ENCODE measurements around the gene RNF126. TPM values are rescaled to one million over a fixed set of nuclear protein-coding genes. Genes with fewer than 3 reads are reported as not detected.
"Not testable (repeated sequence)": the region's sequence is repeated elsewhere in the genome, so short reads cannot be mapped to it uniquely, and the experiment has no call there.

Gene RNF126
- total and polyA plus RNA-seq, 12 donors, result 20.3 to 46.1 (median 25.0) TPM

DNA sequence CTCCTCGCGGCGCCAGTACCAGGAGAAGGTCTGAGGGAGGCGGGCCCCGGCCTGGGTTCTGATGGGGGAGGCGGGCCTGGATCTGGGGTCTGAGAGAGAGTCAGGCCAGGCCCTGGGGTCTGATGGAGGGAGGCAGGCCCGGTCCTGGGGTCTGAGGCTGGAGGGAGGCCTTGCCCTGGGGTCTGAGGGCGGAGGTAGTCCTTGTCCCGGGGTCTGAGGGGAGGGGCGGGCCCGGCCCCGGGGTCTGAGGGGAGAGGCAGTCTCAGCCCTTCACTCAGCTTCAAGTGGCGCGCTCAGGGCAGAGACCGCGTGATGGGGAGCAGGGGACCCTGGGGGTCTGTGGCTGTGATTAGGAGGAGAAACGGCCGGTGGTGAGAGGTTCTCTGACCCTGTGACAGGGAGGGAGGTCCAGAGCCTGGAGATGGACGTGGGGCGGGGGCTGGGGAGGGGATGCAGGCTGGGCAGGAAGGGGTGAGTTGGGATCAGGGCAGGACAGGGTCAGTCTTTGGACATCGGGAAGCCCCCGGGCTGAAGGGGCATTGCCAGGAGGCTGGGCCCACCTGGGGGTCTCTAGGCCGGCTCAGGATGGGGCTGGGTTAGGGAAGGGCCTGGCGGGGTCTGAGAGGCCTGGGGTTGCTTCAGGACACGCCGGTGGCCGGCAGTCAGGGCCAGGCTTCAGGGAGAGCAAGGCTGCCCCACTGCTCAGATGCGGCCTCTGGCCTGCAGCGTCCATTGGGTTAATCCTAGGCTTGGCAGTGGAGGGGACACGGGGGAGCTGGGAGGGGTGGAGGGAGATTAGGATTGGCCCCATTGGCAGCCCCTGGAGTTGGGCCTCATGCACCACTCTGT, 54.6 kb downstream of the RNF126 start:
- TF ChIP-seq, protein P1, sequence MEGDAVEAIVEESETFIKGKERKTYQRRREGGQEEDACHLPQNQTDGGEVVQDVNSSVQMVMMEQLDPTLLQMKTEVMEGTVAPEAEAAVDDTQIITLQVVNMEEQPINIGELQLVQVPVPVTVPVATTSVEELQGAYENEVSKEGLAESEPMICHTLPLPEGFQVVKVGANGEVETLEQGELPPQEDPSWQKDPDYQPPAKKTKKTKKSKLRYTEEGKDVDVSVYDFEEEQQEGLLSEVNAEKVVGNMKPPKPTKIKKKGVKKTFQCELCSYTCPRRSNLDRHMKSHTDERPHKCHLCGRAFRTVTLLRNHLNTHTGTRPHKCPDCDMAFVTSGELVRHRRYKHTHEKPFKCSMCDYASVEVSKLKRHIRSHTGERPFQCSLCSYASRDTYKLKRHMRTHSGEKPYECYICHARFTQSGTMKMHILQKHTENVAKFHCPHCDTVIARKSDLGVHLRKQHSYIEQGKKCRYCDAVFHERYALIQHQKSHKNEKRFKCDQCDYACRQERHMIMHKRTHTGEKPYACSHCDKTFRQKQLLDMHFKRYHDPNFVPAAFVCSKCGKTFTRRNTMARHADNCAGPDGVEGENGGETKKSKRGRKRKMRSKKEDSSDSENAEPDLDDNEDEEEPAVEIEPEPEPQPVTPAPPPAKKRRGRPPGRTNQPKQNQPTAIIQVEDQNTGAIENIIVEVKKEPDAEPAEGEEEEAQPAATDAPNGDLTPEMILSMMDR (IDR thresholded peaks at IDR 0.05), result no peak
- intact Hi-C loops (cut with DNase I), result loop anchor here in 1 of 10 donors (2.0 kb wide), 1 partner anchor 24 kb away; the partner anchor contains the start of gene POLRMT
- H3K4me1 ChIP-seq, result peaks cover 0 to 32% (median 16%) of the 10 kb centered on the region in 9 donors
- WGBS, 2 donors, result 78 to 87% methylated on average over 30 of the region's 30 CpGs
- ATAC-seq (peak in 7 of 8 donors; percentile 2 to 36 (median 10)), DNase-seq (no peak)
- H3K27ac ChIP-seq, result peak overlapping the region in 1 of 10 donors; percentile 82
- no peak overlapping the region for H3K4me3 ChIP-seq
- no peaks in the 10 kb centered on the region for H3K36me3 ChIP-seq
- H3K27me3 ChIP-seq, result peaks cover 0 to 5% (median 0%) of the 10 kb centered on the region in 7 donors
- no peaks in the 10 kb centered on the region for H3K9me3 ChIP-seq

DNA sequence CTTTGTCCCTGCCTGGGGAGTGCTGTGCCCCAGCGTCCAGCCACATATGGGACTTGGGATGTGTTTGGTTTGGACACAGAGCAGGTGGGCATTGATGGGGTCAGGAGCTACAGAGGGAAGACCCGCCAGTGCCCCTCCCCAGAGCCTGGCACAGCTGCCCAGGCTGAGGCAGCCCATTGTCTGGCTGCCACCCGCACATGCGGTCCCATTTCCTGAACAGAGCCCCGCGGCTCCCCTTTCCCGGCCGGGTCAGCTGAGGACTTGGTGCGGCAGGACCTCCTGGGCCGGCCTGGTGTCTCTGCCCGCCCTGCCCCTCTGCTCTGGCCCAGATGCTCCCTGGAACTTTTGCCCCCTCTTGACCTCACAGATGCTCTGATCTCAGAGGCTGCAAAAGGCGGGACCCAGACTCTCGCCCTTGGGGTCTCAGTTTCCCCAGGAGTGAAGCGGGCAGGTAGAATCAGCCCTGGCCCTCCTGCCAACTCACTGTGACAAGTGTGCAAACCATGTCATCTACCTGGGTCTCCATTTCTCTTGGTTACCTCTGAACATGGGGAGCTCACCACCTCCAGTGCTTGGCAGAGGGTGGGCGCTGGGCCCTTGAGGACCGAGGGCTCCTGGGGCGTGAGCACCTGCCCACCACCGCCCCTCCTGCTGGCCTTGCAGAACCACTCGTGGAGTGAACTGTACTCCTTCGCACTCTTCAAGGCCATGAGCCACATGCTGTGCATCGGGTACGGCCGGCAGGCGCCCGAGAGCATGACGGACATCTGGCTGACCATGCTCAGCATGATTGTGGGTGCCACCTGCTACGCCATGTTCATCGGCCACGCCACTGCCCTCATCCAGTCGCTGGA, 55.5 kb downstream of the RNF126 start:
- intact Hi-C loops (cut with DNase I), result loop anchor here in 1 of 10 donors (2.0 kb wide), 1 partner anchor 25 kb away; the partner anchor contains the start of gene POLRMT
- TF ChIP-seq, protein P1 (IDR thresholded peaks at IDR 0.05), result no peak
- Histone ChIP-seq H3K4me1 (peaks cover 3 to 32% (median 17%) of the 10 kb centered on the region in 9 donors), H3K27ac (no peak overlapping the region), H3K27me3 (peaks cover 0 to 5% (median 0%) of the 10 kb centered on the region in 7 donors), H3K36me3 (no peaks in the 10 kb centered on the region), H3K4me3 (no peak overlapping the region), H3K9me3 (no peaks in the 10 kb centered on the region)
- WGBS, 2 donors, result 87 to 88% methylated on average over 30 of the region's 30 CpGs
- no peak for DNase-seq
- no peak for ATAC-seq

DNA sequence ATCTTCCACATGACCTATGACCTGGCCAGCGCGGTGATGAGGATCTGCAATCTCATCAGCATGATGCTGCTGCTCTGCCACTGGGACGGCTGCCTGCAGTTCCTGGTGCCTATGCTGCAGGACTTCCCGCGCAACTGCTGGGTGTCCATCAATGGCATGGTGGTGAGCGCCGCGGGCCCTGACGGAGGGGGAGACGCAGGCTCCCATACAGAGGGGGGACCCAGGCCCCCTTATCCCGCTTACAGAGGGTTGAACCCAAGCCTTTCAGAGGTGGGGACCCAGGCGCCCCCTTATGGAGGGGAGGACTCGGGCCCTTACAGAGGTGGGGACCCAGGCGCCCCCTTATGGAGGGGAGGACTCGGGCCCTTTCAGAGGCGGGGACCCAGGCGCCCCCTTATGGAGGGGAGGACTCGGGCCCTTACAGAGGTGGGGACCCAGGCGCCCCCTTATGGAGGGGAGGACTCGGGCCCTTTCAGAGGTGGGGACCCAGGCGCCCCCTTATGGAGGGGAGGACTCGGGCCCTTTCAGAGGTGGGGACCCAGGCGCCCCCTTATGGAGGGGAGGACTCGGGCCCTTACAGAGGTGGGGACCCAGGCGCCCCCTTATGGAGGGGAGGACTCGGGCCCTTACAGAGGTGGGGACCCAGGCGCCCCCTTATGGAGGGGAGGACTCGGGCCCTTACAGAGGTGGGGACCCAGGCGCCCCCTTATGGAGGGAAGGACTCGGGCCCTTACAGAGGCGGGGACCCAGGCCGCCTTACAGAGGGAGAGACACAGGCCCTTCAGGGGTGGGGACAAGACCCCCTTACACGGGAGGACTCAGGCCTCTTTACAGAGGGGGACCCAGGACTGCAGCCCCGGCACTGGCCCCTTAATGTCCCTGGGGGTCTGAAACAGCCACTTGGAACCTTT, 57.7 kb downstream of the RNF126 start:
- H3K4me3 ChIP-seq; ATAC-seq; intact Hi-C loops (cut with DNase I); H3K9me3 ChIP-seq; H3K27me3 ChIP-seq; H3K27ac ChIP-seq; DNase-seq; H3K36me3 ChIP-seq: not testable (repeated sequence)
- peaks cover 0 to 18% (median 6%) of the 10 kb centered on the region in 9 donors for H3K4me1 ChIP-seq
- TF ChIP-seq, protein P1 (IDR thresholded peaks at IDR 0.05), result peak in 1 of 9 donors; percentile 15
- WGBS, 2 donors, result 85% methylated on average over 23 to 31 of the region's 34 CpGs

Measured in heart right ventricle (tissue), 16 donors.